NB4 (cell line): ENCODE data around the gene ST3GAL5.

Experiments used
- DNase-seq: peaks from one replicate; pipeline ENCODE4 v3.0.0; 2010; ENCODE audit warnings: low read depth
- H3K4me3 ChIP-seq: one replicate; pipeline ENCODE4 v1.5.1; 2011; ENCODE audit warnings: mild to moderate bottlenecking, low read depth, low read length, moderate library complexity
- CTCF ChIP-seq: IDR thresholded peaks from one replicate; pipeline ENCODE4 v1.5.1; 2012; ENCODE audit warnings: low read depth, low read length
- MAX ChIP-seq: IDR thresholded peaks from 2 replicates; pipeline ENCODE4 v1.6.1; 2011; ENCODE audit warnings: low read depth, low read length
- MYC ChIP-seq: IDR thresholded peaks from 2 replicates; pipeline ENCODE4 v1.6.1; 2011; ENCODE audit warnings: low read depth, low read length
- POLR2A ChIP-seq: IDR thresholded peaks from 2 replicates; pipeline ENCODE4 v1.6.1; 2011; ENCODE audit warnings: mild to moderate bottlenecking; ENCODE audit not compliant: insufficient read length; ENCODE audit errors: extremely low read depth

ST3GAL5 gene

GRCh38 chr2:85827879-85828569 is 60.8 kb downstream of the ST3GAL5 start:
- no peak overlapping the region for H3K4me3 ChIP-seq
- no peak for TF ChIP-seq CTCF
- TF ChIP-seq MYC: no peak
- TF ChIP-seq POLR2A: no peak
- DNase-seq: no peak

GRCh38 chr2:85826990-85827878 is 61.6 kb downstream of the ST3GAL5 start:
- H3K4me3 ChIP-seq: no peak overlapping the region
- DNase-seq: peak; percentile 74
- peak; percentile 86 for TF ChIP-seq CTCF
- peak; percentile 59 for TF ChIP-seq MYC
- no peak for TF ChIP-seq POLR2A
- peak; percentile 79 for TF ChIP-seq MAX

- no peak for TF ChIP-seq POLR2A
- TF ChIP-seq CTCF: no peak
- no peak for TF ChIP-seq MAX
- DNase-seq: no peak
- no peak overlapping the region for H3K4me3 ChIP-seq
These were observed 64.8 kb downstream of the ST3GAL5 start for GRCh38 chr2:85823951-85824350.

- no peak overlapping the region for H3K4me3 ChIP-seq
- TF ChIP-seq CTCF (no peak), MYC (no peak), POLR2A (no peak), MAX (no peak)
- no peak for DNase-seq
These were observed 66.0 kb downstream of the ST3GAL5 start for GRCh38 chr2:85822766-85823165.

- no peak for TF ChIP-seq MAX
- TF ChIP-seq POLR2A: no peak
- TF ChIP-seq CTCF: no peak
- TF ChIP-seq MYC: no peak
- no peak overlapping the region for H3K4me3 ChIP-seq
- no peak for DNase-seq
These were observed 68.8 kb downstream of the ST3GAL5 start for GRCh38 chr2:85819811-85820510.
